HepG2 (cell line): ENCODE data around the gene STK39. TPM values are rescaled to one million over a fixed set of nuclear protein-coding genes. Genes with fewer than 3 reads are reported as not detected.

Experiments
- KDM1A ChIP-seq: IDR thresholded peaks from 2 replicates; pipeline ENCODE4 v1.6.1; 2016; ENCODE audit warnings: missing compliant biosample characterization
- KLF12 ChIP-seq: sonication (generic); formaldehyde crosslinking; IDR thresholded peaks from 2 replicates; pipeline ENCODE4 v1.4.0; 2020; ENCODE audit warnings: missing genetic modification reagents, borderline replicate concordance
- PHF21A ChIP-seq: sonication (generic); formaldehyde crosslinking; IDR thresholded peaks from 2 replicates; pipeline ENCODE4 v1.5.0; 2020; ENCODE audit warnings: mild to moderate bottlenecking, missing genetic modification reagents
- RAD21 ChIP-seq: fragments of 450-650 bp; formaldehyde crosslinking; IDR thresholded peaks from 2 replicates; pipeline ENCODE4 v1.5.0; 2020; ENCODE audit warnings: mild to moderate bottlenecking
- ZFP90 ChIP-seq: sonication (generic); formaldehyde crosslinking; IDR thresholded peaks from 2 replicates; pipeline ENCODE4 v1.8.0; 2022; ENCODE audit warnings: missing genetic modification reagents, mild to moderate bottlenecking, inconsistent platforms, borderline replicate concordance
- ZNF234 ChIP-seq: sonication (generic); formaldehyde crosslinking; conservative IDR thresholded peaks from 2 replicates; pipeline ENCODE4 v1.5.1; 2020; ENCODE audit warnings: mild to moderate bottlenecking, missing genetic modification reagents
- ZNF274 ChIP-seq: sonication (generic); formaldehyde crosslinking; IDR thresholded peaks from 2 replicates; pipeline ENCODE4 v1.5.1; 2020; ENCODE audit warnings: mild to moderate bottlenecking, missing genetic modification reagents
- ZNF615 ChIP-seq: sonication (generic); formaldehyde crosslinking; IDR thresholded peaks from 2 replicates; pipeline ENCODE4 v1.5.0; 2020; ENCODE audit warnings: mild to moderate bottlenecking, missing genetic modification reagents, borderline replicate concordance
- ZSCAN22 ChIP-seq: sonication (generic); formaldehyde crosslinking; IDR thresholded peaks from 2 replicates; pipeline ENCODE4 v1.4.0; 2020; ENCODE audit warnings: mild to moderate bottlenecking, missing genetic modification reagents
- polyA plus RNA-seq, 8 experiments: library from polyadenylated mRNA; depleted of rRNA in 3 of 8; stranded (reverse) in 7 of 8; unstranded in 1 of 8; fragments of >200 nt; fragmentation: Illumina TruSeq in 4 of 8; extraction: Trizol in 4 of 8; gene quantifications; 2 replicates each; pipeline versions ENCODE4 v1.2.1 to v1.2.3, GENCODE V29; 2011 to 2016; ENCODE audit warnings: low read depth in 4 of 8, missing spikeins in 1 of 8, mixed read lengths in 1 of 8; ENCODE audit not compliant: insufficient read depth in 1 of 8
- total RNA-seq, 5 experiments: library from RNA; depleted of rRNA; stranded (reverse); fragments of >200 nt; fragmentation: Illumina TruSeq; extraction: Trizol; gene quantifications; 2 replicates each; pipeline ENCODE4 v1.2.3, GENCODE V29; 2016; ENCODE audit warnings: low read depth in 1 of 5
- TF ChIP-seq, protein P1 (sequence below): sonication (generic); formaldehyde crosslinking; IDR thresholded peaks from 2 replicates; pipeline ENCODE4 v1.8.1; 2023; ENCODE audit warnings: mild to moderate bottlenecking, moderate library complexity, missing genetic modification reagents
- TF ChIP-seq, protein P2 (sequence below): sonication (generic); formaldehyde crosslinking; IDR thresholded peaks from 2 replicates; pipeline ENCODE4 v1.5.1; 2020; ENCODE audit warnings: missing genetic modification reagents, mild to moderate bottlenecking, borderline replicate concordance
- TF ChIP-seq, protein P3 (sequence below): sonication (generic); formaldehyde crosslinking; IDR thresholded peaks from 2 replicates; pipeline ENCODE4 v1.4.0; 2020; ENCODE audit warnings: mild to moderate bottlenecking, missing genetic modification reagents
- TF ChIP-seq, protein P4 (sequence below): sonication (generic); formaldehyde crosslinking; IDR thresholded peaks from 2 replicates; pipeline ENCODE4 v1.8.0; 2022; ENCODE audit warnings: mild to moderate bottlenecking, missing genetic modification reagents; ENCODE audit not compliant: insufficient replicate concordance
- TF ChIP-seq, protein P5 (sequence below): sonication (generic); formaldehyde crosslinking; IDR thresholded peaks from 2 replicates; pipeline ENCODE4 v1.9.0; 2021; ENCODE audit warnings: missing genetic modification reagents, mild to moderate bottlenecking, borderline replicate concordance
- TF ChIP-seq, protein P6 (sequence below): sonication (generic); formaldehyde crosslinking; IDR thresholded peaks from 2 replicates; pipeline ENCODE4 v1.5.1; 2020; ENCODE audit warnings: missing genetic modification reagents, mild to moderate bottlenecking, borderline replicate concordance

Gene STK39
- total and polyA plus RNA-seq, 2 of the 13 experiments (the other 11 are each of a cell fraction or from before 2014, with no cell fraction given): 27.3 to 38.4 TPM

DNA sequence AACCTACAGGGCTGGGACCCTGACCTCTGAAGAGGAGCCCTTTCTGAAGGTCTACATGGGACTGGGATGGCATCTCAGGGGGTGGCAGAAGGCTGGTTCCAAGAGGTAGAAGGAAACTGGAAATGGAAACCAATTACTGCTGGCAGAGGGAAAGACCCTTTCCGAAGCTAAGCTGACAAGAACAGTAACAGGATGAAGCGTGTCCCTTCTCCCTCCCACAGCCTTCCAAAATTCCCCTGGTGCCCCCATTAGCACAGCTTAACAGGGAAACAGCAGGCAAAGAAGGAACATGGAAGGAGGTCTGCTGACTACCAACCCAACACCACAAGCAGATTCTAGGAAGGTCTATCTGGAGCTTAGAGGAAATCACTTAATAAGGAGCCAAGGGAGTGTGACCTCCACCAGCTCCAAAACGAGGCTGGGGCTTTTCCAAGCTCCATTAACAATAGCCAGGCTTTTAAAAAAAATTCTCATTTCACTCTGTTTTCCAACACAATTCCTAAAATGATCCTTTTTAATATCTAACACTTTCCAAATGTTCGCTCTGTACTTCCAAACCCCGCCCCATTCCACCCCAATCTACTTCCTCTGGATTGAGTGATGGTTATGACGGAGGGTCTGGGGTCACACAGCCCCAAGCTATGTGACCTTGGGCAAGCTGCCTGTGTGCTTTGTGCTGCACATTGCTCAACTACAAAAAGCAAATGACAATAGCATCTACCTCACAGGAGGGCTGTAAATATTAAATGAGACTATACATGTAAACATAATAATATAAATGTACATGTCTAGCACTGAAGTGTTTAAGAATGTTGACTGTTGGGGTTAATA, 55.2 kb downstream of the STK39 start (continued):
- TF ChIP-seq PHF21A (CRISPR knock-in tag): no peak
- TF ChIP-seq, protein P1, sequence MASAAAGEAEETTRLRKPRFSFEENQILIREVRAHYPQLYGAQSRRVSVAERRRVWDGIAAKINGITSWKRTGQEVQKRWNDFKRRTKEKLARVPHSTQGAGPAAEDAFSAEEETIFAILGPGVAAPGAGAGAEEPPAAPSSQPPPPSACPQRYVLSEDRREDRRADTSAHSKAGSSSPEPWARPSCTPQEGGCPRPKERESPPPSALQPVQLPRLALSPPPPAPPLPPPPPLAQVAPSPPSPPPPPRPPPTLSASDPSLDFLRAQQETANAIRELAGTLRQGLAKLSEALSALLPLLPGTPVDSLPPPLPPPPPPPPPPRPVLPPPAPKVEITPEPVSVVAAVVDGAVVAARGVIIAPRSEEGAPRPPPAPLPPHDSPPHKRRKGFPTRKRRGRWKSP (CRISPR knock-in tag): no peak
- TF ChIP-seq KLF12 (CRISPR knock-in tag): no peak
- no peak; the same call in 1 of the 2 replicates for TF ChIP-seq ZFP90 (CRISPR knock-in tag)
- no peak for TF ChIP-seq ZNF274 (CRISPR knock-in tag)
- TF ChIP-seq ZSCAN22 (CRISPR knock-in tag): no peak
- TF ChIP-seq, protein P2, sequence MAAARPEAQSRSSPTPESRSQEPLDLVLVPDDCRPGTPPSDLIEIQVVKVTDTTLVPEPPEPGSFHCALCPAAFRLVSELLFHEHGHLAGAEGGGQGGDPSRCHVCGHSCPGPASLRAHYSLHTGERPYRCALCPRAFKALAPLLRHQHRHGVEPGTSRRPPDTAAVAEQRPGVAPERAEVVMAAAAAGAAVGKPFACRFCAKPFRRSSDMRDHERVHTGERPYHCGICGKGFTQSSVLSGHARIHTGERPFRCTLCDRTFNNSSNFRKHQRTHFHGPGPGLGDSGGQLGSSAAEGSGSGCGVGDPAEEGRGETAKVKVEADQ: no peak
- TF ChIP-seq, protein P3, sequence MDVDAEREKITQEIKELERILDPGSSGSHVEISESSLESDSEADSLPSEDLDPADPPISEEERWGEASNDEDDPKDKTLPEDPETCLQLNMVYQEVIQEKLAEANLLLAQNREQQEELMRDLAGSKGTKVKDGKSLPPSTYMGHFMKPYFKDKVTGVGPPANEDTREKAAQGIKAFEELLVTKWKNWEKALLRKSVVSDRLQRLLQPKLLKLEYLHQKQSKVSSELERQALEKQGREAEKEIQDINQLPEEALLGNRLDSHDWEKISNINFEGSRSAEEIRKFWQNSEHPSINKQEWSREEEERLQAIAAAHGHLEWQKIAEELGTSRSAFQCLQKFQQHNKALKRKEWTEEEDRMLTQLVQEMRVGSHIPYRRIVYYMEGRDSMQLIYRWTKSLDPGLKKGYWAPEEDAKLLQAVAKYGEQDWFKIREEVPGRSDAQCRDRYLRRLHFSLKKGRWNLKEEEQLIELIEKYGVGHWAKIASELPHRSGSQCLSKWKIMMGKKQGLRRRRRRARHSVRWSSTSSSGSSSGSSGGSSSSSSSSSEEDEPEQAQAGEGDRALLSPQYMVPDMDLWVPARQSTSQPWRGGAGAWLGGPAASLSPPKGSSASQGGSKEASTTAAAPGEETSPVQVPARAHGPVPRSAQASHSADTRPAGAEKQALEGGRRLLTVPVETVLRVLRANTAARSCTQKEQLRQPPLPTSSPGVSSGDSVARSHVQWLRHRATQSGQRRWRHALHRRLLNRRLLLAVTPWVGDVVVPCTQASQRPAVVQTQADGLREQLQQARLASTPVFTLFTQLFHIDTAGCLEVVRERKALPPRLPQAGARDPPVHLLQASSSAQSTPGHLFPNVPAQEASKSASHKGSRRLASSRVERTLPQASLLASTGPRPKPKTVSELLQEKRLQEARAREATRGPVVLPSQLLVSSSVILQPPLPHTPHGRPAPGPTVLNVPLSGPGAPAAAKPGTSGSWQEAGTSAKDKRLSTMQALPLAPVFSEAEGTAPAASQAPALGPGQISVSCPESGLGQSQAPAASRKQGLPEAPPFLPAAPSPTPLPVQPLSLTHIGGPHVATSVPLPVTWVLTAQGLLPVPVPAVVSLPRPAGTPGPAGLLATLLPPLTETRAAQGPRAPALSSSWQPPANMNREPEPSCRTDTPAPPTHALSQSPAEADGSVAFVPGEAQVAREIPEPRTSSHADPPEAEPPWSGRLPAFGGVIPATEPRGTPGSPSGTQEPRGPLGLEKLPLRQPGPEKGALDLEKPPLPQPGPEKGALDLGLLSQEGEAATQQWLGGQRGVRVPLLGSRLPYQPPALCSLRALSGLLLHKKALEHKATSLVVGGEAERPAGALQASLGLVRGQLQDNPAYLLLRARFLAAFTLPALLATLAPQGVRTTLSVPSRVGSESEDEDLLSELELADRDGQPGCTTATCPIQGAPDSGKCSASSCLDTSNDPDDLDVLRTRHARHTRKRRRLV (CRISPR knock-in tag): no peak
- no peak for TF ChIP-seq ZNF615 (CRISPR knock-in tag)
- no peak for TF ChIP-seq RAD21
- TF ChIP-seq, protein P4, sequence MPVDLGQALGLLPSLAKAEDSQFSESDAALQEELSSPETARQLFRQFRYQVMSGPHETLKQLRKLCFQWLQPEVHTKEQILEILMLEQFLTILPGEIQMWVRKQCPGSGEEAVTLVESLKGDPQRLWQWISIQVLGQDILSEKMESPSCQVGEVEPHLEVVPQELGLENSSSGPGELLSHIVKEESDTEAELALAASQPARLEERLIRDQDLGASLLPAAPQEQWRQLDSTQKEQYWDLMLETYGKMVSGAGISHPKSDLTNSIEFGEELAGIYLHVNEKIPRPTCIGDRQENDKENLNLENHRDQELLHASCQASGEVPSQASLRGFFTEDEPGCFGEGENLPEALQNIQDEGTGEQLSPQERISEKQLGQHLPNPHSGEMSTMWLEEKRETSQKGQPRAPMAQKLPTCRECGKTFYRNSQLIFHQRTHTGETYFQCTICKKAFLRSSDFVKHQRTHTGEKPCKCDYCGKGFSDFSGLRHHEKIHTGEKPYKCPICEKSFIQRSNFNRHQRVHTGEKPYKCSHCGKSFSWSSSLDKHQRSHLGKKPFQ (CRISPR knock-in tag): no peak
- TF ChIP-seq, protein P5, sequence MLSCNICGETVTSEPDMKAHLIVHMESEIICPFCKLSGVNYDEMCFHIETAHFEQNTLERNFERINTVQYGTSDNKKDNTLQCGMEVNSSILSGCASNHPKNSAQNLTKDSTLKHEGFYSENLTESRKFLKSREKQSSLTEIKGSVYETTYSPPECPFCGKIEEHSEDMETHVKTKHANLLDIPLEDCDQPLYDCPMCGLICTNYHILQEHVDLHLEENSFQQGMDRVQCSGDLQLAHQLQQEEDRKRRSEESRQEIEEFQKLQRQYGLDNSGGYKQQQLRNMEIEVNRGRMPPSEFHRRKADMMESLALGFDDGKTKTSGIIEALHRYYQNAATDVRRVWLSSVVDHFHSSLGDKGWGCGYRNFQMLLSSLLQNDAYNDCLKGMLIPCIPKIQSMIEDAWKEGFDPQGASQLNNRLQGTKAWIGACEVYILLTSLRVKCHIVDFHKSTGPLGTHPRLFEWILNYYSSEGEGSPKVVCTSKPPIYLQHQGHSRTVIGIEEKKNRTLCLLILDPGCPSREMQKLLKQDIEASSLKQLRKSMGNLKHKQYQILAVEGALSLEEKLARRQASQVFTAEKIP (CRISPR knock-in tag): no peak
- 0 out of 2 replicates have a peak, but pooled peaks have one; percentile 44 for TF ChIP-seq KDM1A (CRISPR knock-in tag)
- TF ChIP-seq, protein P6, sequence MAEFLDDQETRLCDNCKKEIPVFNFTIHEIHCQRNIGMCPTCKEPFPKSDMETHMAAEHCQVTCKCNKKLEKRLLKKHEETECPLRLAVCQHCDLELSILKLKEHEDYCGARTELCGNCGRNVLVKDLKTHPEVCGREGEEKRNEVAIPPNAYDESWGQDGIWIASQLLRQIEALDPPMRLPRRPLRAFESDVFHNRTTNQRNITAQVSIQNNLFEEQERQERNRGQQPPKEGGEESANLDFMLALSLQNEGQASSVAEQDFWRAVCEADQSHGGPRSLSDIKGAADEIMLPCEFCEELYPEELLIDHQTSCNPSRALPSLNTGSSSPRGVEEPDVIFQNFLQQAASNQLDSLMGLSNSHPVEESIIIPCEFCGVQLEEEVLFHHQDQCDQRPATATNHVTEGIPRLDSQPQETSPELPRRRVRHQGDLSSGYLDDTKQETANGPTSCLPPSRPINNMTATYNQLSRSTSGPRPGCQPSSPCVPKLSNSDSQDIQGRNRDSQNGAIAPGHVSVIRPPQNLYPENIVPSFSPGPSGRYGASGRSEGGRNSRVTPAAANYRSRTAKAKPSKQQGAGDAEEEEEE: no peak
- no peak for TF ChIP-seq ZNF234 (CRISPR knock-in tag)
